HG02623 (cell line): ENCODE data around the gene PDYN.

Experiments used
- ATAC-seq: cut with Tn5 transposase; IDR thresholded peaks from one replicate; pipeline ENCODE4 v1.9.1; 2021; ENCODE audit warnings: moderate library complexity; ENCODE audit not compliant: unreplicated experiment

Gene PDYN

DNA sequence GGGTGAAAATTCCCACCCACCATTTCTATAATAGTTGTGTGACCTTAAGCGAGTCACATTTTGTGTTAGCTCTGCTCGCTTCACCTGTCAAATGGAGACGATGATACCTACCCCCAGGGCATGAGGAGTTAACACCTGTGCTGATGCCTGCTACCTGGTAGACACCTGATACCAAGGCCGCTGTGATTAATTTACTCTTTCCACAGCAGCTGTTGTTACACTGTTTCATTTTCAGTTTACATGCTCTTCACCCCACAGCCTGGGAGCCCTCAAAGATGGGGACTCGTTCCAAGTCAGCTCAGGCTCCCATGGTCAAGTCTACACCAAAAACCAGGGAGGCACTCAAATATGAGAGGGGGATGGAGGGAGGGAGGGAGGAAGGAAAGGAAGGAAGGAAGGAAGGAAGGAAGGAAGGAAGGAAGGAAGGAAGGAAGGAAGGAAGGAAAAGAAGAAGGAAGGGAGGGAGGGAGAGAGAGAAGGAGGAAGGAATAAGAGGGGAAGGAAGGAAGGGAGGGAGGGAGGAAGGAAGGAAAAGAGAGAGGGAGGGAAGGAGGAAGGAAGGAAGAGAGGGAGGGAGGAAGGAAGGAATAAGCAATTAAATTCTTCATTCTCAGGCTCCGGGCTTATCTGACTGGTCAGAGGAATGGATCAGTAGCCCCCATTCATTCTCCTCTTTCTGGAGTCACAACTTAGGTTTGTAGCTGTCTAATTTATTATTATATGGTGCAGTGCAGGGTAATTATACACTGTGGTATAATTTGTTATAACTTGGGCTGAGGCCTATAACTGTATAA, 40.9 kb downstream of the PDYN start:
- ATAC-seq = no peak

- ATAC-seq = no peak
Measured at GRCh38 chr20:1951436-1952115, 42.3 kb downstream of the PDYN start.

GRCh38 chr20:1950836-1951235, 43.0 kb downstream of the PDYN start:
- no peak for ATAC-seq

DNA sequence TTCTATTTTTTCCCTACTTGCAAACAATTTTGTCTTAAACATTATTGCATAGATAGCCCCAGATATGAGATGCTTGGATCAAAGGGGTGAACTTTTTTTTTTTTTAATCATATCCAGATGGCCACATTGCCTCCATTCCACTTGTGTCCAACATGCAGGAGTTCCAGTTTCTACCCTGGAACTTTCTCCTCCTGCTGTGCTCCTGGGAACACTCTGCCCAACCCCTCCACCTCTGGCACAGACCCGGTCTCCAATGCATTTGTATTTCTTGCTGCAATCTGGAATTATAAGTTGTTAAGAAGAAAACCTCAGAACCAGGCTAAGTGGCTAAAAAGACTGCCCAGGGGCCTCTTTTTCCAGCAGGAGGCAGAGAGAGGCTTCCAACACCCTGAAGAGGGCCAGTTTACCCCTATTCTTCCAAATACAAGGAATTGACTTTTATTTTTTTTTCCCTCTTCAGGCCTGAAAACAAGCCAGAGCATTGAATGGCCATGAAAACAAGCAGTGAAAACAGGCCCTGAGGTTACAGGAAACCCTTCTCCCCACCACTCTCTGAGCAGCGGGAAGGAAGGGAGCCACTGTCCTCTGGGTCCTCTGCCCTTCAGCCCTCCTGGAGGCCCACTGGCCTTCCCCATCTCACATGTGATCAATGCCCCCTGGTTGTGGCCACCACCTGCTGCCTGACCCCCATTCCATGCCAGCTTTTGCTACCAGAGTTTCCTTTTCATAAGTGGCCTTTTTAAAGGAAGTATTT, 44.3 kb downstream of the PDYN start:
- no peak for ATAC-seq

DNA sequence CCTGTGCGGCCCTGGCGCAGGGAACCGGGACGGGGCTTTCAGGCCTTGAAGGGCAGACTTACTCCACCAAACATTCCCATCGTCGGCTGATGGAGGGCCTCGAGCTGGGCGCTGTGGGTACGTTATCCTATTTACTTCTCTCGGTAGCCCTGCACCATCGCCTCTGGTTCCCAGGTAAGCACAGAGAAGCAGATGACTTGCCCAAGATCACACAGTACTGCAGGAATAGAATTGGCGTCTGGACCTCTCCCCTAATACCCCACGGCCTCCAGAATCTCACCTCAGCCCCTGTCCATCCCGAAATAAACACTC, 46.4 kb downstream of the PDYN start:
- ATAC-seq = no peak

DNA sequence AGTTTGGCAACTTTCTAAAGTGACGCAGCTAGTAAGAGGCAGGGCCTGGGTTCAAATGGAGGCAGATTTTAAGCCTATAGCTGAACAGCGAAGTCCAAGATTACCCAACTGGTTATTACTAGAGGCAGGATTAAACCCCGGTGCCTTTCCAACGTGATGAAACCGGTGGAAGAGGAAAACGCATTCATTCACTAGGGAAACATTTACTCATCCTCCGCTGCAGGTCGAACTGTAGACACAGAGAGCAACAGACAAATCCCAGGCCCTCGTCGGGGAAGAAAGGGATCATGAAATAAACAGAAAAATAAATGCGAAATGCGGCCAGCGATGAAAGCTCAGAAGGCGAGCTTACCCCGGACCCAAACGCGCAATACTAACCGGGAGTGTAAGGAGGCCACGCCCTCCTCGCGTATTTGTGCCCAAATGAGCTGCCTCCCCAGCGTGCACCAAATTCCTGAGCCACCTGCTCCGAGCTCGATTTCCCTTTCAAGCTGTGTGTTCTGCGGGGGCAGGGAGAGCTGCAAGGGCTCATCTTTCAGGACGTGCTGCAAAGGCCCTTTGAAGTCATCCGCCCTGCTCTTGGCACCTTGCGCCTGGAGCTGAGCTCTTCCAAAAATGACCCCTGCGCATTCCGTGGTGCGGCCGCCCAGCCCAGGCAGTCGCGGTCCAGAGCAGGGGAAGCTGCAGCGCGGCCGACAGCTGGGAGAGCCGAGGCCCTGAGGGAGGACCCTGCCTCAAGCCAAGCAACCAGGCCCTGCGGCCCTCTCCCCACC, 46.9 kb downstream of the PDYN start:
- ATAC-seq = no peak

DNA sequence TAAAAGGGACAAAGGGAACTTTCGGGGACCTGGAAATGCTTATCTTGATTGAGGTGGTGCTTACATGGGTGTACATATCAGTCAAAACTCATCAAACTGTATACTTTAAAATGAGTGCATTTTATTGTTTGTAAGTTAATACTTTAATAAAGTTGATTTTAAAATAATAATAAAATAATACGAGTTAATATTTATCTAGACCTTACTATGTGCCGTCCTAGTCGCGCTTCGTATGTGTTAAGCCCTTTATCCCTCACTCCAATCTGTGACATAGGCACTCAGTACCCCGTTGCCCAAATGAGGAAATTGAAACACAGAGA, 47.5 kb downstream of the PDYN start:
- no peak for ATAC-seq

DNA sequence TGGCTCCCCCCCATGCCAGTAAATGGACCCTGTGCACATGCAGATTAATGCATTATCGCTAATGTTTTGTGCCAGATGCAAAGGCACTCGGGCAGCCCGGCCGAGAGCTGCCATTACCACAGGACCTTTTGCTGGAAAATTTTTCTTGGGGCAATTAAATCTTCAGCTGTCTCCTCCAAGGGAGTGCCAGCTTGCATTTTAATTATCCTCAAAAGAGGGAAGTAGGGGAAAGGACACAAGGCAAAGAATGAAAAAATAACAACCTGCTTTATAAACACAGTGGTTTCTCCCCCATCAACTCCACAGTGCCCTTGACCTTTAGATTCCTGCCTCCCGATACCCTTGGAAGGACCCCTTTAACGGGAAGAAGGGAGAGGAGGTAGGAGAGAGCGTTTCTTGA, 48.2 kb downstream of the PDYN start:
- ATAC-seq = no peak

DNA sequence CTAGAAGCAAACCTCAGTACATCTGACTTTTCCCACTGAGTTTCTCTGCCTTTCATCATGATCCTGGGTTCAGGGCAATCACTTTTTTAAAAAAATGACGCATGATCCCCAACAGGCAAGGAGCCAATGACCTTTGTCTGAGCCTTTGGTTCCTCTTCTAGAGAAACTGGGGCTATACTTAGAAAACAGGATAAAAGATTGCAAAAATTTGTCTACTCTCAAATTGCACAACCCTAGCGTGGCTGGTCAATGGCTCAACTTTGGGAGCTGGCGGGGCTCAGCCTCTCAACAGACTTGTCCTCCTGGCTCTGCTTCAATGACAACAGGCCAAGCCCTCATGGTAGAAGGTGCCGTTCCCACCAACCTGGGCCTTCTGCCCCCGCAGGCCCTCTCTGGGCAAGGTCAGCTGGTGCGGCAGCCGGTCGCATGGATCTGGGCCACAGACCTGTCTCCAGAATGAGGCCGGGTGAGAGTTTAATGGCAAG, 48.7 kb downstream of the PDYN start:
- ATAC-seq = no peak

- no peak for ATAC-seq
Measured at GRCh38 chr20:1944345-1945091, 49.3 kb downstream of the PDYN start.

- no peak for ATAC-seq
Measured at GRCh38 chr20:1943275-1944002, 50.4 kb downstream of the PDYN start.

GRCh38 chr20:1942486-1943274, 51.2 kb downstream of the PDYN start:
- no peak for ATAC-seq

DNA sequence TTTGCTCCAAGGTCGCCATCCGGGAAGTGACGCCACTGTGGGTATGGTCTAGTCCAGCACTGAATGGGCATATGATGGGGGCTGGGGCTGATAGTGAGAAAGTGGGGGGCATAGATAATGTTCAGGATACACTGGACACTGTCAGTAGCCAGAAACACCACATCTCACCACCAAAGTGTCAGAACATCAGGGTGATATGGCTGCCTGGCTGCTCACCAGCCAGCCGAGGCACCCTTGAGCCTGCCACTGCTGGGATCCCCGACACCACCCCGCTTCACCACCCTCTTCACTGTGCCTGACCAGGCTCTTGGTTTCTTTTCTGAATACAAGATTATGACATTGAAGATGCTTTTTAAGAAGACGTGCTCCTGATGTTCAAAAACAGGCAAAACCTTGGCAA, 51.8 kb downstream of the PDYN start:
- no peak for ATAC-seq

- ATAC-seq = no peak
Measured at GRCh38 chr20:1941226-1941625, 52.6 kb downstream of the PDYN start.

DNA sequence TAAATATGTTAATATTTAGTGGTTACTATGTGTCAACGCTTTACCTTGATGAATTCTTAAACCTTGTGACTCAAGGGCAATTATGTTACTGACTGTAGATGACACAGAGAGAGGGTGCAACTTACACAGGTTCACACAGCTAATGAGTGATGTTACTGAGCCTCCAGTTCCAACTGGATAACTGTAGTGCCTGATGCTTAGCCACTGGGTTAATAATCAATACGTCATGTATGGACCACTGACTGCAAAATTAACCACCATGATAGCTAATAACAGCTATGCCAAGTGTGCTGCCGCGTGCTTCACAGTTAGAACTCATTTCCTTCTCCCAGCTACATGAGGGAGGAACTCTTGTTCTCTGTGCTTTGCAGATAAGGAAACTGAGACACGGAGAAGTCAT, 53.3 kb downstream of the PDYN start:
- ATAC-seq = no peak

DNA sequence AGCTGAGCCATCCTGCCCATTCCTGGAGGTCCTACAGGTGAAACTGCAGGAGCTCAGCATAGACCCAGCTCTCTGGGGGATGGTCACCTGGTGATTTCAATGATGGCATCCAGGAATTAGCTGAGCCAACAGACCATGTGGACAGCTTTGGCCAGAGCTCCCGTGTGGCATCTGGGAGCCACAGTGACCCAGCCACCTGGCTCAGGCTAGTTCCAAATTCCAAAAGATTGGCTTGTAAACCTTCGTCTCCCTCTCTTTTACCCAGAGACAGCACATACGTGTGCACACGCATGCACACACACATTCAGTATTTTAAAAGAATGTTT, 54.6 kb downstream of the PDYN start:
- ATAC-seq = no peak

DNA sequence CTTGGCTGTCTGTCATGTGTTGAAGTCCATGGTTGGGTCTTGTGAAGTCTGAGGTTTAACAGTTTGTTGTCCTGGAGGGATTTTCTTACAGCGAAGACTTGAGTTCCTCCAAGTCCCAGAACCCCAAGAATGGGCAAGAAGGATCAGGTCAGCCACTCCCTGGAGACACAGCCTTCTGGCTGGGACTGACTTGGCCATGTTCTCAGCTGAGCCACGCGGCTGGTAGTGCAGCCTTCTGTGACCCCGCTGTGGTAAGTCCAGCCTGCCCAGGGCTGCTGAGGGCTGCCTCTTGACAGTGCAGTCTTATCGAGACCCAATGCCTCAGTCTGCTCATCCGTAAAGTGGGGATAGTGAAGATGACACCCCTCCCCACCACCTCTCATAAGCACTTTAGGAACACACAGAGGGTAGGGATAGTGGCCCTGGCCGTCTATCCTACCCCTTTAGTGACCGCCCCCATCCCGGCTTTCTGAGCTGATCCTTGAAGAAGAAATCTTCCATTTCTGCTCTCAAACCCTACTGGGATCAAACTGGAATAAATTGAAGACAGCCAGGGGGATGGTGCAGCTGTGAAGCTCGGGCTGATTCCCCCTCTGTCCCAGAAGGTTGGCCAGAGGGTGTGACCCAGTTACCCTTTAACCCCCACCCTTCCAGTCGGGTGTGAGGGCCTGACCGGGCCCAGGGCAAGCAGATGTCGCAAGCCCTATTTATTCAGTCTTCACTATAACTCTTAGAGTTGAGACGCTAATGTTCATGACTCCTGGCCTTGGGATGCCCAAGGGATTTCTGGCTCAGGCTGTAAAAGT, 55.2 kb downstream of the PDYN start:
- ATAC-seq = no peak

GRCh38 chr20:1937316-1937976, 56.4 kb downstream of the PDYN start:
- ATAC-seq = no peak
